Gastroesophageal sphincter (tissue), 3 donors: ENCODE results near the gene KCNAB1.

Experiments
- POLR2A ChIP-seq, 2 donors: fragments of 450-650 bp; IDR thresholded peaks; one replicate each; pipeline ENCODE4 v1.6.1; 2017; ENCODE audit warnings: antibody characterized with exemption in 2 of 2, mild to moderate bottlenecking in 2 of 2, moderate library complexity in 1 of 2
- POLR2AphosphoS5 ChIP-seq: sonication (generic); formaldehyde crosslinking; IDR thresholded peaks from one replicate; pipeline ENCODE4 v1.6.1; 2017; ENCODE audit warnings: antibody characterized with exemption
- TF ChIP-seq, protein P1 (sequence below), 4 experiments: fragments of 200-600 bp in 2 of 4; fragments of 450-650 bp in 2 of 4; sonication (generic) in 1 of 4; IDR thresholded peaks; one replicate each; pipeline ENCODE4 v1.5.1; 2017 to 2019; ENCODE audit warnings: antibody characterized with exemption in 4 of 4, mild to moderate bottlenecking in 2 of 4, moderate library complexity in 2 of 4

GRCh38 chr3:156542101-156543042 is 422.0 kb downstream of the KCNAB1 start:
- TF ChIP-seq, protein P1, sequence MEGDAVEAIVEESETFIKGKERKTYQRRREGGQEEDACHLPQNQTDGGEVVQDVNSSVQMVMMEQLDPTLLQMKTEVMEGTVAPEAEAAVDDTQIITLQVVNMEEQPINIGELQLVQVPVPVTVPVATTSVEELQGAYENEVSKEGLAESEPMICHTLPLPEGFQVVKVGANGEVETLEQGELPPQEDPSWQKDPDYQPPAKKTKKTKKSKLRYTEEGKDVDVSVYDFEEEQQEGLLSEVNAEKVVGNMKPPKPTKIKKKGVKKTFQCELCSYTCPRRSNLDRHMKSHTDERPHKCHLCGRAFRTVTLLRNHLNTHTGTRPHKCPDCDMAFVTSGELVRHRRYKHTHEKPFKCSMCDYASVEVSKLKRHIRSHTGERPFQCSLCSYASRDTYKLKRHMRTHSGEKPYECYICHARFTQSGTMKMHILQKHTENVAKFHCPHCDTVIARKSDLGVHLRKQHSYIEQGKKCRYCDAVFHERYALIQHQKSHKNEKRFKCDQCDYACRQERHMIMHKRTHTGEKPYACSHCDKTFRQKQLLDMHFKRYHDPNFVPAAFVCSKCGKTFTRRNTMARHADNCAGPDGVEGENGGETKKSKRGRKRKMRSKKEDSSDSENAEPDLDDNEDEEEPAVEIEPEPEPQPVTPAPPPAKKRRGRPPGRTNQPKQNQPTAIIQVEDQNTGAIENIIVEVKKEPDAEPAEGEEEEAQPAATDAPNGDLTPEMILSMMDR (IDR thresholded peaks at IDR 0.05) = no peak
- no peak for TF ChIP-seq POLR2A (IDR thresholded peaks at IDR 0.05)
- TF ChIP-seq POLR2AphosphoS5 = peak; percentile 41
